A673 (cell line): Measurements from ENCODE around the gene SF3A2.

ENCODE experiments used
- EZH2 ChIP-seq: fragments of 200-600 bp; sonication (generic); IDR thresholded peaks from 2 replicates; pipeline ENCODE4 v1.6.1; 2017; ENCODE audit warnings: borderline replicate concordance, low read depth, mild to moderate bottlenecking, mixed read lengths, antibody characterized with exemption, low read length; ENCODE audit not compliant: poor library complexity, severe bottlenecking
- TF ChIP-seq, protein P1 (sequence below): fragments of 300-800, 200-600 bp; sonication (generic); conservative IDR thresholded peaks from 2 replicates; pipeline ENCODE4 v1.5.1; 2017; ENCODE audit warnings: low read depth, mild to moderate bottlenecking, antibody characterized with exemption, low read length, moderate library complexity, mixed read lengths

DNA sequence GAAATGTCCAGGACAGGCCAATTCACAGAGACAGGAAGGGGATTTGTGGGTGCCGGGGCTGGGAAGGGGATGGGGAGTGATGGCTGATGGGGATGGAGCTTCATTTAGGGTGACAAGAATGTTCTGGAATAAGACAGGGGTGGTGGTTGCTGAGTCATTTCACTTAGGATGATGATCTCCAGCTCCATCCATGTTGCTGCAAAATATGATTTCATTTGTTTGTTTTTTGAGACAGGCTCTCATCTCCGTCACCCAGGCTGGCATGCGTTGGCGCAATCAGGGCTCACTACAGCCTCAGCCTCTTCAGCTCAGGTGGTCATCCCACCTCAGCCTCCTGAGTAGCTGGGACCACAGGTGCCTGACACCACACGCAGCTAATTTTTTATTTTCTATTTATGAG, 22.7 kb downstream of the SF3A2 start:
- TF ChIP-seq, protein P1, sequence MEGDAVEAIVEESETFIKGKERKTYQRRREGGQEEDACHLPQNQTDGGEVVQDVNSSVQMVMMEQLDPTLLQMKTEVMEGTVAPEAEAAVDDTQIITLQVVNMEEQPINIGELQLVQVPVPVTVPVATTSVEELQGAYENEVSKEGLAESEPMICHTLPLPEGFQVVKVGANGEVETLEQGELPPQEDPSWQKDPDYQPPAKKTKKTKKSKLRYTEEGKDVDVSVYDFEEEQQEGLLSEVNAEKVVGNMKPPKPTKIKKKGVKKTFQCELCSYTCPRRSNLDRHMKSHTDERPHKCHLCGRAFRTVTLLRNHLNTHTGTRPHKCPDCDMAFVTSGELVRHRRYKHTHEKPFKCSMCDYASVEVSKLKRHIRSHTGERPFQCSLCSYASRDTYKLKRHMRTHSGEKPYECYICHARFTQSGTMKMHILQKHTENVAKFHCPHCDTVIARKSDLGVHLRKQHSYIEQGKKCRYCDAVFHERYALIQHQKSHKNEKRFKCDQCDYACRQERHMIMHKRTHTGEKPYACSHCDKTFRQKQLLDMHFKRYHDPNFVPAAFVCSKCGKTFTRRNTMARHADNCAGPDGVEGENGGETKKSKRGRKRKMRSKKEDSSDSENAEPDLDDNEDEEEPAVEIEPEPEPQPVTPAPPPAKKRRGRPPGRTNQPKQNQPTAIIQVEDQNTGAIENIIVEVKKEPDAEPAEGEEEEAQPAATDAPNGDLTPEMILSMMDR = no peak
- no peak for TF ChIP-seq EZH2
